ENCODE measurements around the gene GLG1. TPM values are rescaled to one million over a fixed set of nuclear protein-coding genes. Genes with fewer than 3 reads are reported as not detected.

The GLG1 gene
- total RNA-seq, 4 donors from 2014 or later: 53.0 to 272 (median 127) TPM

DNA sequence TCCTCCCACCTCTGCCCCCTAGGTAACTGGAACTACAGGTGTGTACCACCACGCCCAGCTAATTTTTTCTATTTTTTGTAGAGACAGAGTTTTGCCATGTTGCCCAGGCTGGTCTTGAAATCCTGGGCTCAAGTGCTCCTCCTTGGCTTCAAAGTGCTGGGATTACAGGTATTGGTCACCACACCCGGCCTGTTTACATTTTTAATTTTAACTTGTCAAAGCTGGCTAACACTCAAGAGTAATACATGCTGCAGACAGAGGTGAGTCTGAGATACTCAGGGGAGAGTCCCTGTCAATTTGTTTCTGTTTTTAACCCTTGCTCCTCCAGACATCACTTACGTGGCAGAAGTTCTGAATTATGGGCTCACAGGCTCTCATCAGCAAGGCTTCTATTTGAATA is 134.9 kb downstream of the GLG1 start:
- no peaks in the 10 kb centered on the region for H3K36me3 ChIP-seq
- H3K4me3 ChIP-seq: no peak overlapping the region
- H3K27ac ChIP-seq: no peak overlapping the region
- DNase-seq: no peak
- no peaks in the 10 kb centered on the region for H3K27me3 ChIP-seq
- H3K4me1 ChIP-seq: no peaks in the 10 kb centered on the region
- TF ChIP-seq, protein P1, sequence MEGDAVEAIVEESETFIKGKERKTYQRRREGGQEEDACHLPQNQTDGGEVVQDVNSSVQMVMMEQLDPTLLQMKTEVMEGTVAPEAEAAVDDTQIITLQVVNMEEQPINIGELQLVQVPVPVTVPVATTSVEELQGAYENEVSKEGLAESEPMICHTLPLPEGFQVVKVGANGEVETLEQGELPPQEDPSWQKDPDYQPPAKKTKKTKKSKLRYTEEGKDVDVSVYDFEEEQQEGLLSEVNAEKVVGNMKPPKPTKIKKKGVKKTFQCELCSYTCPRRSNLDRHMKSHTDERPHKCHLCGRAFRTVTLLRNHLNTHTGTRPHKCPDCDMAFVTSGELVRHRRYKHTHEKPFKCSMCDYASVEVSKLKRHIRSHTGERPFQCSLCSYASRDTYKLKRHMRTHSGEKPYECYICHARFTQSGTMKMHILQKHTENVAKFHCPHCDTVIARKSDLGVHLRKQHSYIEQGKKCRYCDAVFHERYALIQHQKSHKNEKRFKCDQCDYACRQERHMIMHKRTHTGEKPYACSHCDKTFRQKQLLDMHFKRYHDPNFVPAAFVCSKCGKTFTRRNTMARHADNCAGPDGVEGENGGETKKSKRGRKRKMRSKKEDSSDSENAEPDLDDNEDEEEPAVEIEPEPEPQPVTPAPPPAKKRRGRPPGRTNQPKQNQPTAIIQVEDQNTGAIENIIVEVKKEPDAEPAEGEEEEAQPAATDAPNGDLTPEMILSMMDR (IDR thresholded peaks at IDR 0.05): no peak
- no peak for TF ChIP-seq POLR2A (IDR thresholded peaks at IDR 0.05)
- H3K9me3 ChIP-seq: no peaks in the 10 kb centered on the region
- intact Hi-C loops (cut with DNase I; ENCODE audit: low total_unique reads): no loop called here

DNA sequence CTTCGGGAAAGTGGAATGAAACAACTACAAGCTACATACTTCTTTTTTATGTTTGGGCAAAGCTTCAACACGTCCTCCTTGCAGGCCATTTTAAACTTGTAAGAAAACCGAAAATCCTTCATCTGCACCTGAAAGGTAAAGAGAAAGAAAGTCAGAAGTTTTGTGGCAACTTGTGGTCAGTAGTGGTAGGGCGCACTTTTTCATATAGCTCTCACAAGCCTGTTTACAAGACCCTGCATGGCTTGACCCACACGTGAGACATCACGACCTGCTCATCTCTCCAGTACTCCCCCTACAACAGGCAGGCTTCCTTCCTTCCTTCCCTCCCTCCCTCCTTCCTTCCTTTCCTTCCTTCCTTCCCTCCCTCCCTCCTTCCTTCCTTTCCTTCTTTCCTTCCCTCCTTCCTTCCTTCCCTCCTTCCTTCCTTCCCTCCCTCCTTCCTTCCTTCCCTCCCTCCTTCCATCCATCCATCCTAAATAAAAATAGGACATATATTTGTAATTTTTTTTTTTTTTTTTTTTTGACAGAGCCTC is 136.9 kb downstream of the GLG1 start:
- no peaks in the 10 kb centered on the region for H3K9me3 ChIP-seq
- no peaks in the 10 kb centered on the region for H3K4me1 ChIP-seq
- no peak overlapping the region for H3K4me3 ChIP-seq
- no peaks in the 10 kb centered on the region for H3K27me3 ChIP-seq
- H3K27ac ChIP-seq: no peak overlapping the region
- no peak for DNase-seq
- intact Hi-C loops (cut with DNase I; ENCODE audit: low total_unique reads): no loop called here
- H3K36me3 ChIP-seq: no peaks in the 10 kb centered on the region
- TF ChIP-seq, protein P1 (IDR thresholded peaks at IDR 0.05): no peak
- TF ChIP-seq POLR2A (IDR thresholded peaks at IDR 0.05): no peak

DNA sequence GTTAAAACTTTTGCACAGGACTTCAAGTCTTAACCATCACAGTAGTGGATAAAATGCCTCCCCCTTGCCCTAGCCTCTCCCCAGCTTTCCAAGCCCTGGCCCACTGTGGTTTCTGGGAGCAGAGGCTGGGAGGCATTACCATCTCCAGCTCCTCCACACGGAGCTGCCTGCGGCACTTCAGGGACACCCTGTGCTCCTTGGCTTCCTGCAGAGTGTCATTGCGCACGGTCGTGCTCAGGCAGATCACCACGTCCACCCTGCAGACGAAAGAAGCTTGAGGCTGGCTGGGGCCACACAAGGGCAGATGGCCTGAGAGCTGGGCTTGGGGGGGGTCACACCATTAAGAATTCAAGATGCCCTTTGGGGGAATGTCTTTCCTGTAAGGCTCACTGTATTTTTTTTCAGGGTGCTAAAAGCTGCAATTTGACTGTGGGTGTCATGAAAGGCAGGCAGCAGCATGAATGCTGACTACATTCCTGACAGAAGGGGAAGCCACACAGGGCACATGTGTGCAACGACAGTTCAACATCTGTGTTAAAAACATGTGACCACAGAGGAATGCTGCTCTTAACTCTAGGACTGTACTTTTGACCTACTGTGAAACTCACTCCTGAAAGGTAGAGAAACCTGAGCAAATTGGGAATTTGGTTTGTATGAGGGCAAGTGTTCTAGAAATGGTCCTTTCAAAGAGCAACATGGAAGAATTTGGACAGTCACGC is 137.9 kb downstream of the GLG1 start:
- Histone ChIP-seq H3K36me3 (no peaks in the 10 kb centered on the region), H3K4me1 (no peaks in the 10 kb centered on the region), H3K4me3 (no peak overlapping the region), H3K27ac (no peak overlapping the region), H3K9me3 (no peaks in the 10 kb centered on the region), H3K27me3 (no peaks in the 10 kb centered on the region)
- DNase-seq: no peak
- intact Hi-C loops (cut with DNase I; ENCODE audit: low total_unique reads): no loop called here
- no peak for TF ChIP-seq POLR2A (IDR thresholded peaks at IDR 0.05)
- TF ChIP-seq, protein P1 (IDR thresholded peaks at IDR 0.05): no peak

- no peaks in the 10 kb centered on the region for H3K4me1 ChIP-seq
- no peaks in the 10 kb centered on the region for H3K27me3 ChIP-seq
- no peak for DNase-seq
- no peak overlapping the region for H3K27ac ChIP-seq
- TF ChIP-seq, protein P1 (IDR thresholded peaks at IDR 0.05): no peak
- no peak for TF ChIP-seq POLR2A (IDR thresholded peaks at IDR 0.05)
- intact Hi-C loops (cut with DNase I; ENCODE audit: low total_unique reads): no loop called here
- H3K4me3 ChIP-seq: no peak overlapping the region
- H3K9me3 ChIP-seq: no peaks in the 10 kb centered on the region
- H3K36me3 ChIP-seq: no peaks in the 10 kb centered on the region
These were observed 140.0 kb downstream of the GLG1 start for GRCh38 chr16:74466872-74467271.

GRCh38 chr16:74465851-74466685 is 140.8 kb downstream of the GLG1 start:
- intact Hi-C loops (cut with DNase I; ENCODE audit: low total_unique reads): no loop called here
- H3K27me3 ChIP-seq: no peaks in the 10 kb centered on the region

More at GRCh38 chr16:74465851-74466685, 140.8 kb downstream of the GLG1 start:
- Histone ChIP-seq H3K36me3 (no peaks in the 10 kb centered on the region), H3K4me3 (no peak overlapping the region), H3K9me3 (no peaks in the 10 kb centered on the region), H3K4me1 (no peaks in the 10 kb centered on the region), H3K27ac (no peak overlapping the region)
- TF ChIP-seq, protein P1 (IDR thresholded peaks at IDR 0.05): no peak
- TF ChIP-seq POLR2A (IDR thresholded peaks at IDR 0.05): no peak
- DNase-seq: peak in 1 of 2 donors; percentile 28
